HG03571 (cell line): ENCODE data around the gene HPS5.
"Not testable (repeated sequence)": the region's sequence is repeated elsewhere in the genome, so short reads cannot be mapped to it uniquely, and the experiment has no call there.

Experiments
- ATAC-seq: cut with Tn5 transposase; IDR thresholded peaks from one replicate; pipeline ENCODE4 v1.9.1; 2021; ENCODE audit not compliant: unreplicated experiment

Gene HPS5

GRCh38 chr11:18321969-18322711 is at the start of gene HPS5, which contains the start of gene GTF2H1:
Gene HPS5, minus strand, starts transcription at chr11:18322140. Its CDS starts 4,282 bp downstream, at chr11:18317858.
Gene GTF2H1, plus strand, starts transcription at chr11:18322567. Its CDS starts 10,508 bp downstream, at chr11:18333075.
- peak; percentile 86 for ATAC-seq

DNA sequence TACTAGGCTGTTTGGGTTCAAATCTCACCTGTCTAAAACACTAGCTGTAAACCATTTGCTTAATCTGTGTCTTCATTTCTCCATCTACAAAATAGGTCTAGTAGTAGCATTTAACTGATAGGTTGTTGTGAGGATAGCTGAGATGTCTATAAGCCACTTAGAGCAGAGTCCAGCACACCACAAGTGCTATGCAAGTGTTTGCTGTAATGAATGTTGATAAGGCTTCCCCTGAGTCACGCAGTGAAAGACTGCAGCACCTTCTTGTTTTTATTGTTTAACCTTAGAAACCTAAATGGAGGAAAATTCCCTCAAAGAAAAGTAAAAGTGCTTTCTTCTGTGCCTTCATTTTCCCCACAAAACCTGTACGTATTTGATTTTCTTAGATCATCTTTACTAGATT is 49.3 kb upstream of the HPS5 start:
- ATAC-seq = no peak

DNA sequence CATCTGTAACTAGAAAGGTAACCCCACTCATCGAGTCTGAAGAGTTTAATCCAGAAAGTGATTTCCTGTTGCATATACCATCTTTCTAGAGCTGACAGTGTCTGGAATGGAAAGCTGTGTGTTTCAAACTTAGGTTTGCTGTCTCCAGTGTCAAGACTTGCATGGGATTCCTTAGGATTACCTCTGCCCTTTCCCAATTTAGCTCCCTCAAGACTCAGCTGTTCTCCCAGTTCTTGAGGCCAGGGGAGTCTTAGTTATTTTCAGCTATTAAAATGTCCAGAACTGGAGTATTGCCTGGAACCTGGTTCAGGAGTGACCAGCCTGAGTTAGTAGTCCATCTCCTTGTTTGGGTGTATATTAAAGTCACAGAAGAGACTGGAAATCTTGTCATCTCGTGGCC is 47.5 kb upstream of the HPS5 start:
- no peak for ATAC-seq

DNA sequence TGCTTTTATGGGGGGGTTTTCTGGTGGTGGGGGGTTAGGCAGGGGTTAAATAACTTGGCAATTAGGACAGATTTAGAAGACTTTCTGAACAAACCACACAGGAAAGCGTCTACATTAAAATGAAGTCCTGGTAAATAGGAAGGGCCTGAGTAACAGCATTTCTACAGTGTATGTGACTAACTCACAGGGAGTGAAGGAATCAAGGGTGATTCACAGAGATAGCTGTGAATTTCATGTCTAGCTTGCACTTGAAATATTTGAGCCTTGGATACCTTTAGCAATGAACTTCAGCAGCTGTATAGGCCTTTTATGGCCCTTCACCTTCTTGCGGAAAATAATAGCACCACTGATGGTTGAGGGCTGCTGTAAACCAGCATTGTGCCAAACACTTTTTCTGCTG is 46.3 kb upstream of the HPS5 start:
- no peak for ATAC-seq

GRCh38 chr11:18367431-18367830 is 45.5 kb upstream of the HPS5 start:
- ATAC-seq = no peak

GRCh38 chr11:18366286-18366685 is 44.3 kb upstream of the HPS5 start:
- ATAC-seq = no peak

- ATAC-seq = no peak
These were observed 43.8 kb upstream of the HPS5 start for GRCh38 chr11:18365741-18366140.

GRCh38 chr11:18364495-18365073 is 42.6 kb upstream of the HPS5 start:
- no peak for ATAC-seq

GRCh38 chr11:18361154-18361553 is 39.2 kb upstream of the HPS5 start:
- ATAC-seq = no peak

- no peak for ATAC-seq
These were observed 36.7 kb upstream of the HPS5 start for GRCh38 chr11:18358646-18359045.

GRCh38 chr11:18352581-18352980 is 30.6 kb upstream of the HPS5 start:
- no peak for ATAC-seq

DNA sequence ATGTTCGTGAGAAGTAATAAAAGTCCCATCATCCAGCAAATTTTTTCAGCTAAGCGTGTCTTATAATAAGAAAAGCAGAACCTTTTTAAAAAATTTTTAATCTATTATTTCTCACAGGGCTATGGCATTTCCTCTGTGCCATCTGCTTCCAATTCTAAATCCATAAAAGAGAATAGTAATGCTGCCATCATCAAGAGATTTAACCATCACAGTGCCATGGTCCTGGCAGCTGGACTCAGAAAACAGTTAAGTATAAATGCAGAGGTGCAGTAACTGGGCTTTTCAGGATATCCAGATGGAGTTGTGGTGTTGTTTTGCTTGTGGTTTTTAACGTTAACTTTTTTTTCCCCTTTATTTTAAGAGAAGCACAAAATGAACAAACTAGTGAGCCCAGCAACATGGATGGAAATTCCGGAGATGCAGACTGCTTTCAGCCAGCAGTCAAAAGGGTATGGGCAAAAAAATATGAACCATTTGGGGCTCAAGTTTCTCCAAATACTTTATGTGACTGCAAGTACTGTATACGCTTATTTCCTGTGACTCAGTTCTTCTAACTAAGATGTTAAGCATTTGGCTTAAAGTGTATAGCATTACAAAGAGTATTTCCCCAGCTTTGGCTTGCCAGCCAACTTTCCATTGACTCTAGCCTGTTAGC is 25.7 kb upstream of the HPS5 start:
- ATAC-seq = no peak

- no peak for ATAC-seq
These were observed 11.0 kb upstream of the HPS5 start for GRCh38 chr11:18332891-18333290.

- no peak for ATAC-seq
These were observed 10.4 kb upstream of the HPS5 start for GRCh38 chr11:18332302-18332701.

DNA sequence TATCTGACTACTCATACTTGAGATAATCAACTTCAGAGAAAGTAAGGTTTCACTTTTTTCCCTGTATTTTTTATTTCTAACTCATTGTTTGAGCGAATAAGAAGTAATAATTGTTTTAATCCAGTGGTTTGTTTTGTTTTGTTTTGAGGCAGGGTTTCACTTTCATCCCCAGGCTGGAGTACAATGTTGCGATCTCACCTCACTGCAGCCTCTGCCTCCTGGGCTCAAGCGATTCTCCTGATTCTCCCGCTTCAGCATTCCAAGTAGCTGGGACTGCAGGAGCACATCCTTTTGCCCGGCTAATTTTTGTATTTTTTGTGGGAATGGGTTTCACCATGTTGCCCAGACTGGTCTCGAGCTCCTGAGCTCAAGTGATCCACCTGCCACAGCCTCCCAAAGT is 9.0 kb upstream of the HPS5 start:
- ATAC-seq = no peak

DNA sequence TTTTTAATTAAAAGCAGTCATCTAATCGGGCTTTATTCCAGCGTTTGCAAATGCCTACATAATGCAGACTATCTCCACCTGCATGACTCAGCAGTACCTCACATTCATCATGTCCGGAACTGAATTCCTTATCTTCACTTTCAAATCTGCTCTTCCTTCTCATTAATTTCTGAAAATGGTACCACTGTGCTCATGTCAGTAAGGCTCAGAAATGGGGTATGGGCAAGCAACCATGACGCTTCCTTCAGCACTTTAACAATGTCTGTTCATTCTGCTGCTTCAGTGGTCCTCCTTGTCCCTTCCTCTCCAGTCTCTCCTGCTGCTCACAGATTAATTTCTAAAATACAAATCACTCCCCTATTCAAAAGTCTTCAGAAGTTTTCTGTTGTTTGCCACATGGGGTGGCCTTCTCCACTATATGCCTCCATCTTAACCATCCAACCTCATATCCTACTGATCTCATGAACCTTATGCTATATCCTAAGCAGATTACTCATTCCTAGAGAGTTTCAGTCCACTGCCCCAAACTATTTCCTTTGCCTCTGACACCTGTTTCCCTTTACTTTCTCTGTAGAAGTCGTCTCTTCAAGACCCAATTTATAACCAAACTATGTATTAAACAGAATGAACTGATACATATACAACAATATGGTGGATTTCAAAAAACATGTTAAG is 7.4 kb upstream of the HPS5 start:
- ATAC-seq = peak; percentile 68

- no peak for ATAC-seq
These were observed 2.4 kb upstream of the HPS5 start for GRCh38 chr11:18324381-18324780.

DNA sequence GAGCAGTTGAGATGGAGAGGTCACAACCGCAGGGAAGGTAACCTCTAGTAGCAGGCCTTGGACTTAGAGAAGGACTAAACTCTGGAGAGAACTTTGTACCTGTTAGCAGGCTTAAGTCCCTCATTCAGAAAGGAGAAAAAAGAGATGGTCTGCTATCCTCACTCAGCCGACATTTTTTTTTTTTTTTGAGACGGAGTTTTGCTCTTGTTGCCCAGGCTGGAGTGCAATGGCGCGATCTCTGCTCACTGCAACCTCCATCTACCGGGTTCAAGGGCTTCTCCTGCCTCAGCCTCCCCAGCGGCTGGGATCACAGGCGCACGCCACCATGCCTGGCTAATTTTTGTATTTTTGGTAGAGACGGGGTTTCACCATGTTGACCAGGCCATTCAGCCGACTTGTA is 1.9 kb upstream of the HPS5 start:
- ATAC-seq = not testable (repeated sequence)

DNA sequence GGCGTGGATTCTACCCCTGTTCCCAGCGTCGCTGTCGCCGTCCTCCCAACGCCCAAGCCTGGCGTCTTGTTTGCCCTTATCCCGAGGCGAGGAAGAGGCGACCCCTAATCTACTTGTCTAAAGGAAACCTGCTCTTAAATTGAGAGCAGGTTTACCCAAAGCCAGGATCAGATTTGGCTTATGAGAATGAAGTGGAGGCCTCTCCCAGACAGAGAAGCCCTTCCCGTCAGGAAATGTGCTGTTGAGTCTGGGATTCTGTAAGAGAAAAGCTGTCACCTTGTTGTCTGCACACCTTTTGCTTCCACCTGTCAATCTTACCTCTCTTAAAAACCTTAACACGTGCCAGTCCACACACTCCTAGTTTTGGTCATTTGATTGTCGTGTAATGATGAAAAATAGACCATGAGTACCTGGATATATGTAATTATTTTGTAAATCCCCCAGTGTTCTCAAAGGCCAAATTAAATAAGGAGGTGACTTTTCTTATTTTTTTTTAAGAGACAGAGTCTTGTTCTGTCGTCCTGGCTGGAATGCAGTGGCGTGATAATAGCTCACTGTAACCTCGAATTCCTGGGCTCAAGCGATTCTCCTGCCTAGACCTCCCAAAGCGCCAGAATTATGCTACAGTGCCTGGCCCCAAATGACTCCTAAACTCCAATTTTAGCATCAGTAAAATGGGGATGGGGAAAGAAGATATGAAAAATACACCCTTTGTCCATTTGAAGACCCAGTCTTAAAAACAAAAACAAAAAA is 1.1 kb upstream of the HPS5 start:
- ATAC-seq = no peak

- ATAC-seq = no peak
These were observed 367 bp downstream of the HPS5 start for GRCh38 chr11:18321578-18321968.

DNA sequence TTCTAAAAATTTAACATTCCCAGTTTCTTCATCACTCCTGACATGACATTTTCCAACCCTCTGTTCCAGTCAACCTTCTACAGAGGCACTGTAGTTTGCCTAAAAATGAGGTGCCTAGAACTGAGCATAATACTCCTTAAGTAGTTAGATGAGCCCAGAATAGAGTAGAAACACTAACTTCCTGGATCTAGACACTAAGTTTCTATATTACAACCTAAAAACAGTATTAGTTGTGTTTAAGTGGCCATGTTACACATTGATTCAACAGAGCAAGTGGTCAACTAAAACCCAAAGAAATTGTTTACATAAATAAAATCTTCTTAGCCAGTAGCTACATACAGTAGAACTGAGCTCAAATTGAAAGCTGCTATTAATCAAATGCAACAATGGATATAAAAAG is 1.3 kb downstream of the HPS5 start:
- ATAC-seq = no peak
